Measurements from ENCODE around the gene ZDHHC21.

ZDHHC21 gene

DNA sequence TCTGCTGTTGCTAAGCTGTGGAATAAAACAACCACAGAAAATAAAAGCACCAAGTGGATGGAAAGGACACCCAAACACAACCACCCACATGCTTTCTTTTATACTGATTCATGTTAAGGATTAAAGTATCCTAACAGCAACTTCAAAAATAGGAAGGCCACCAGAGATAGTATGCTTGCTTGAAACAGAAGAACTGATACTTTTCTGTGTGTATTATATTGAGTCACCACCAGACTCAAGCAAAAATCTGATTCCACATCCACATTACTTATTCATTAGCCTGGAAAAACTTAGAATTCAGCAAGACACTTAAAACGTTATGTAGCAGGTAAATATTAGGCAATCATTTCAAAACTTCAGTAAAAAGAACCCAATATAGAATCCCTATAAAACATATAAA lies 52.3 kb downstream of the ZDHHC21 start:
- no peak for DNase-seq
- in situ Hi-C loops (cut with HindIII; ENCODE audit: low pct_ligation_motif_present, low pct_unique_long_range_greater_than_20kb, low sequenced_read_pairs) = no loop called here

DNA sequence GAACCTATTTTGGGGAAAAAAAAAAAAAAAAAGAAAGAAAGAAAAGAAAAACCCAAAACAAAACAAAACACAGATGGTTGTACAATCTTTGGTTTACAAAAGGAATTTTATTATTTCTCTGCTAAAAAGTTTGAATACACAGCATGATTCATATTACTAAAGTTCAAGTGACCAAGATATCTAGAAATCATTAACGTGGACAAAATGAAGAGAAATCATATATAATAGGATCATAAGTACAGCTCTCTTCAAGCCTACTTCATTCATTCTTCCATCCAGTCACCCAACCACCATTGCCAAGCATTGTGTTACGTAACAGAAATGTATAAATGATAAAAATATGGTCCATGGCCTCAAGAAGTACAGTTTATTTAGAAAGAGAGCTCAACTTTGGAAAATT lies 52.9 kb downstream of the ZDHHC21 start:
- DNase-seq = no peak
- in situ Hi-C loops (cut with HindIII; ENCODE audit: low pct_ligation_motif_present, low pct_unique_long_range_greater_than_20kb, low sequenced_read_pairs) = no loop called here

DNA sequence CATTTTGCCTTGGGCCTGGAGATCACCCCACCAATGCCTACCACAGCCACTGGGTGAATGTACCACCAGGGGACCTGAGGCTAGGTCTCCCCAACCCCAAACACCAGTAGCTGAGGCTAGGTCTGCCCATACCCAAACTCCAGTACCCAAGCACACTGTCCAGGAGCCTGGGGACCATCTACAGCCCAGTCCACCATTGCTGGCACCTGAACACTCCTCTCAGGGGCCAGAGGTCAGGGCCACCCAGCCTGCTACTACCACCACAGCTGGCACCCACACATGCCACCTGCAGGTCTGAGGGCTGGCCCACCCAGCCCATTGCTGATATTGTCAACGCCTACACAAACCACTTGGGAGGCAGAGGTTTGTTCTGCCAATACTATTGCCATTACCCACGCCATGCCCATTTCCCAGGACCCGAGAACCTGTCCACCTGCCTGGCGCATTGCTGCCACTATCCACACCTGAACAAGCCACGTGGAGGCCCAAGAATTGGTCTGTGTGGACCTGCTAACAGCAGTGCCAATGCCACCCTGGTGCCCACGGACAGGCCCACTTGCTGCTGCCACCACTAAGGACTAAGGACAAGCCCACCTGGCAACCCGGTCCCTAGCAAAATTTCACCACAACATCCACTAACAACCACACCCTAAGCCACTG lies 59.2 kb downstream of the ZDHHC21 start:
- DNase-seq = no peak
- in situ Hi-C loops (cut with HindIII; ENCODE audit: low pct_ligation_motif_present, low pct_unique_long_range_greater_than_20kb, low sequenced_read_pairs) = no loop called here

DNA sequence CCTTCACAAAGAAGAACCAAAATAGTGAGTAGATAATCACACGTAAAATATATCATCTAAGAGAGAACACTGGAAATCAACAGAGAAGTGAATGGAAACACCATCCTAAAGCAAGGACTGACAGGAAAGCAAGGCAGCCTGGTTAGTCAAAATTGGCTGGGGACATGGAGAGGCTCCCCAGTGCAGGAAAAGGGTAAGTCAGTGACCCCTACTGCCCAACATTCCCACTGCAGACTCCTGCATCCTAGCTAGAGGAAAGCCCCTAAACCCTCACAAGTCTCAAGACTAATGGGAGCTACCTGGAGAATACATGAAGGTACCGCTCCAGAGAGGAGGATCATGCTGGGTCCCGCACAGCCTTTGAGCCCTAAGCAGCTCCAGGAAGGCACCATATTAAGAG lies 60.1 kb downstream of the ZDHHC21 start:
- no peak for DNase-seq
- in situ Hi-C loops (cut with HindIII; ENCODE audit: low pct_ligation_motif_present, low pct_unique_long_range_greater_than_20kb, low sequenced_read_pairs) = no loop called here

DNA sequence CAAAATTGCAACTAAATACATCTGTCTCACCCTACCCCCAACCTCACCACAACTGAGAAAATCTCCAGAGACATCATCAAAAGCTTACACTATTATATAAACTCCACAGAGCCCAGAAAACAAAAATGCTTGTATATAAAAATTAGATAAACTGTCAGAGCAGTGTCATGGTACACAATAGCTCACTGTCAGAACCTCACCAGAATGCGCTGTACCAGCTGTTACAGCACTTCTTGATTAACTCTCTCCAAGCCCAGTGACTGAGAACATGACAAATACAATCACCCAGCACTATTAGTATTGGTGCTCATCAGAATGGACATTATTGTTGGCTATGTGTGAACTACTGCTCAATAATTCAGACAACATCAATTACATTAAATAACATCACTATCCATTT lies 65.7 kb downstream of the ZDHHC21 start:
- DNase-seq = no peak
- in situ Hi-C loops (cut with HindIII; ENCODE audit: low pct_ligation_motif_present, low pct_unique_long_range_greater_than_20kb, low sequenced_read_pairs) = no loop called here

DNA sequence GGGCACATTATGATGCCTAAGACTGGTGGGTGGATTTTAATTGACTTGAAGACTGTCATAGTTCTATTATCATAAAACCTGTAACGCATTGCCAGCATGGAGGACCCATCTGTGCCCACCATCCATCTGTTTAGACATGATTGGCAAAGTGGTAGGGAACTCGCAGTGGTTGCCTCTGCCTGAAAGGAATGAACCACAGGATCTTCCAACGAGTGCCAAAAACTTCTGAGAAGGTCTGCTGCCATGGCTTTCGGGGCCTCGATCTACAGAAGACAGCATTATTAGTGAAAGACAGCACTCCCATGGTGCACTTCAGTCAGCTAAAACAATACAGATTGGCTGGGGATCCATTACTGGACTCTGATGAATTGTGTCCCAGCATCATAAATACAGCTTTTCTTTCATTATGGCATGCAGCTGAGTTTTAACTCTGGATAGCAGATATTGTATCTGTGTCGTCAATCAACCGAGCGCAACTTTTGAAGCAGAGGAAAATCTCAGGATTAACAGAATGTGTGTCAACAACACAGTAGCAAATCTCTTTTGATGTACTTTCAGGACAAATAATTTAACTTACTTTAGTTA lies 74.3 kb downstream of the ZDHHC21 start:
- in situ Hi-C loops (cut with HindIII; ENCODE audit: low pct_ligation_motif_present, low pct_unique_long_range_greater_than_20kb, low sequenced_read_pairs) = no loop called here
- no peak for DNase-seq

DNA sequence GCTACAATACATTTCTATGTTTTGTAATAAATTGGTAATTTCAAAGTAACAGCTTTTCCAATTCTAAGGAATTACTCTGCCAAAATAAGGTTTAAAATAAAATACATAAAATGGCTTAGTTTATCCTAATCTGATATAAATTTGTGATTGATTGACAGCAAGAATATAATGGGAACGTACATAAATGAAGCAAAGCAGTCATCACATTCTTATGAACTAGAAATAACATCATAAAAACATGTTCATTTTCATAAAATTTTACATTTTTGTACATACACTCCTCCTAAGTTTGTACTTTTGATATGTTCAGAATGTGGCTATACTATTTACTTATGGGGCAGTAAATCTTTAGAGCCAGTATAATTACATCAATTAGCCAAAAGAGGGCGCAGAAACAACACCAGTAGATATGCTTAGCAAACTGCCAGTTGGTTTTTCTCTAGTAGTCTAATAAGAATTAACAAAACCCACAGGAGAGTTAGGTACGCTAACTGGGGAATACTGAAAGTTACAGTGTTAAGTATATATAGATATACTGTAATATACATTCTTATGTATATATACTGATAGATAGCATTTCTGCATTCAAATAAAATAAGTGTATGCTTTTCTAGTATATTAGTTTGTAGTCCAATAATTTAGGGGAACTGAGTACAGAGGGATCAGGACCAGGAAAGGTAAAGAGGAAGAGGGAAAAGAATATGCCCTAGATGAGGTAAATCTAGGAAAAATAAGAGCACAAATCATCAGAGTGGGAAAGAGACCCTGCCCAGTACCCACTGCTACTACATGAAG lies 76.8 kb downstream of the ZDHHC21 start:
- DNase-seq = peak; percentile 56
- in situ Hi-C loops (cut with HindIII; ENCODE audit: low pct_ligation_motif_present, low pct_unique_long_range_greater_than_20kb, low sequenced_read_pairs) = no loop called here

DNA sequence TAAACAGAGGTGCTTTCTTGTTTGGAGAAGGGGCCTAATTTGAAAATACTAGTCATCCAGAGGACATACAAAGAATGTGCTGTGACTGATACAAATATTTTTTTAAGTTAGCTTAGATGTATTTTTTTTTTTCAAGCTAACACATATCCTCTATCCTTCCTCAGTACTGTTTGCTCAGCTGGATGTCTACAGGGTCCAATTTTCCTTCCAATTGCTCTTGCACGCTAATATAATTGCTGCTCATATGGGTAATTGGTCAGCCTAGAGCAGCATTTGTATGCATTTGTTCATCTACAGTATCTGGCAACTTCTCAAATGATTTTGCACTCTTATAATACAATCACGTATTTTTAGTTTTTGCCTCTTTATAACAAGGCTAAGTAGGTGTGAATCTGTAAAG lies 84.7 kb downstream of the ZDHHC21 start:
- in situ Hi-C loops (cut with HindIII; ENCODE audit: low pct_ligation_motif_present, low pct_unique_long_range_greater_than_20kb, low sequenced_read_pairs) = no loop called here
- no peak for DNase-seq

DNA sequence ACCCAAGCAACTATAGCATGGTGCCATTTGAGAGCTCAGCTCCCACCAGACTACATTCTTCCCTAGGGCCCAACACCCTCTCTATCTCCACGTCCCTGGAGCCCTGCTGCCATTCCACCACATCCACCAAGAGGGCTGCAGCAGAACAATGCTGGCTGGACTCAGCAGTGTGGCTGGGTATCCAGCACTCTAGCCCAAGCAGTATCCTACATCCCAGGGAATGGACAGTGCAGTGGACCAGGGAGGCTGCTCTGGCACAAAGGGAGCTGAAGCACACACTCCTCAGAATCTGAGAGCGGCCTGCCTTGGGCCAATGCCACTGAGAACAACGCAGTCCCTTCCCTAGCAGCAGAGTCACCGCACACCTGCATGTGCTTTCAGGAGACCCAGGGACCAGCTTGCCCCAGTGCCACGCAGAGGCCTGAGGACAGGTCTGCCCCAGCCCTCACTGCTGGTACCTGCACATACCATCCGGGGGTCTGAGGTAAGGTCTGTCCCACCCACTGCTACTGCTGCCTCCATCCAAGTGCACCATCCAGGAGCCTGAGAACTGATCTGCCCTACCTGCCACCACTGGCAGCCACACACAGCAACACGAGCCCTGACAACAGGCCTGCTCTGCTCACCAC lies 95.9 kb downstream of the ZDHHC21 start:
- in situ Hi-C loops (cut with HindIII; ENCODE audit: low pct_ligation_motif_present, low pct_unique_long_range_greater_than_20kb, low sequenced_read_pairs) = no loop called here
- DNase-seq = no peak

DNA sequence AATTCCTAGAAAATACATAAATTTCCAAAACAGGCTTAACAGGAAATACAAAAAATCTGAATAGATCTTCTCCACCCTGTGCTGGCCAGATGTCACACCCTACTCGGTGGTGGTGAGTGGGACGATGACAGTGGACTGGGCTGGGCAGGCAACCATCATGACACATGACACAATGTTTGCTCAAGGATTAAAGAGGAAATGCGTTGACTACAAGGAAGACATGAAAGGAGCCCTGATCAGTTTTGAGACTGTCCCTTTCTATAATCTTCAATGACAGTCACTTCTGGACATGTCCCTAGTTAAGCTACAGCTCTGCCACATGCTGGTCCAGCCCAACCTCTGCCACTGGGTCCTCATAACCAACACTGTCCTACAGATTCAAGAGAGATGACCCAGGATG lies 99.8 kb downstream of the ZDHHC21 start:
- in situ Hi-C loops (cut with HindIII; ENCODE audit: low pct_ligation_motif_present, low pct_unique_long_range_greater_than_20kb, low sequenced_read_pairs) = no loop called here
- DNase-seq = no peak

DNA sequence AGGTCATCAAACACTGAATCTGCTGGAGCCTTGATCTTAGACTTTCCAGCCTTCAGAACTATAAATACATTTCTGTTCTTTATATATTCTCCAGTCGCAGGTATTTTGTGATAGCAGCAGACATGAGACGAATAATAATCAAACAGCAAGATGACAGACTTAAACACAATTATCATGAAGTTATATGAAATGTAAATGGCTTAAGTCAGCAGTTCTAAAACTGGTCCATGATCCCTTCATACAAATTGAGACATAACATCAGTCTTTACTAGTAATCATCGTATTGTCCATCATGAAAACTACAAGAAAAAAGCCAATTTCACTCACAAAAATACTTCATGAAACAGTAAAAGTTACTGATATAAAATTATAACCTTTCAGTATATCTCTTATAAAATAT lies 101.8 kb downstream of the ZDHHC21 start:
- in situ Hi-C loops (cut with HindIII; ENCODE audit: low pct_ligation_motif_present, low pct_unique_long_range_greater_than_20kb, low sequenced_read_pairs) = no loop called here
- DNase-seq = no peak

DNA sequence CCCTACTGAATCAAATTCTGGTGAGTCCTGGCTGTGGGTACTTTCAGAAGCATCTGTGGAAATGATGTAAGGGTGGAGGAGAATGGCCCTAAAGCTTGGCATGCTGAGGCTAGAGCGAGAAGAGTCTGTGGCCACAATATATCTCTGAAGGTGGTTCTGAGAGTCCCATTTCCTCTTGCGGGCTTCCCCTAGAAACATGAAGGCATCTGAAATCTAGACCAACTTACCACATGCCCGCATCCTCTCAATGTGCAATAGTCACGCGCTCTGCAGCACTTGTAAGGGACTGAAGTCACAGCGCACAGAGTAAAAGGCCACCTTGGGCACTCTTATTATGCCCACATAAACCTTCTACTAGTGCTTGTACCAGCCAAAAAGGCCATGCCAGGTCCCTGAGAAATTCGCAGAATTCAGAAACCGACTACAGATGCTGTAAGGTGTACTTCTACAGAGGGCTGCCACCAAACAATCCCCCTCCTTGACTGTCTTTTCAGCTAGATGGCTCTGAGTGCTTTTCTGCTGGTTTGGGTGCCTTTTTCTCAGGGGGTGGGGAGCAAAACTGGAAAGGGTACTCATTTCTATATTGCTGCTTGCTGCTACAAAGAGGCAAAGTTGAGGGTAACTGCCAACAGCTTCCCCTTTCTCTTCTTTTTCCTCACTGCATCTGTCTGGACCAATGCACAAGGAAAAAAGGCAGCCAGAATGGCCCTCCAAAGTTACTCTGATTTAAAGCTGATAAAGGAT lies 107.3 kb downstream of the ZDHHC21 start:
- DNase-seq = no peak
- in situ Hi-C loops (cut with HindIII; ENCODE audit: low pct_ligation_motif_present, low pct_unique_long_range_greater_than_20kb, low sequenced_read_pairs) = no loop called here

DNA sequence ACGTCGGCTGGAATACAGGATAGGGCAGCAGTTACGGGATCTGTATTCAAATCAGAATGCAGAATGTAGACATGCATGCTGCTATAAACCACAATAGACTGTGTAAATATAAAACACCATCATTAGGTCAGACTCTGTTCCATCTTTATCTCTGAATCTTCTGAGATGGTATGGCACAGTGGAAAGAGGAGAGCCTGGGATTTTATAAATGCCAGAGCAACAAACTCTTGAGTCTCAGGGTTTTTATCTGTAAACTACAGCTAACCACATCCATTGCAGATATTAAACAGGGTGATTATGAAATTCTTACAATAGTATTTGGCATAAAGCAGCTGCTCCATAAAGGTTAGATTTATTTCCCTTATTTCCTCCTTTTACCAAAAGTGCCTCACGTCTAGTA lies 108.7 kb downstream of the ZDHHC21 start:
- no peak for DNase-seq
- in situ Hi-C loops (cut with HindIII; ENCODE audit: low pct_ligation_motif_present, low pct_unique_long_range_greater_than_20kb, low sequenced_read_pairs) = no loop called here

DNA sequence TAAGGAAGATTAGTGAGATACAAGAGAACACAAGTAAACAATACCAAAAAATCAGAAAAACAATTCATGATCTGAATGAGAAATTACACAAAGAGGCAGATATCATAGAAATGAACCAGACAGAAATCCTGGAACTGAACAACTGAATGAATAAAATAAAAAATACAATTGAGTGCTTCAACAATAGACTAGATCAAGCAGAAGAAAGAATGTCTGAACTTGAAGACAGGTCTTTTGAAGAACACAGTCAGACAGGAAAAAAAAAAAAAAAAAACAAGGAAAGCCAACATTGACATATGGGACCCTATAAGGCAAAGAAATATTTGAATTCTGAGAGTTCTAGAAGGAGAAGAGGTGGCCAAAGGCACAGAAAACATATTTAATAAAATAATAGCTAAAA lies 115.2 kb downstream of the ZDHHC21 start:
- in situ Hi-C loops (cut with HindIII; ENCODE audit: low pct_ligation_motif_present, low pct_unique_long_range_greater_than_20kb, low sequenced_read_pairs) = no loop called here
- no peak for DNase-seq

DNA sequence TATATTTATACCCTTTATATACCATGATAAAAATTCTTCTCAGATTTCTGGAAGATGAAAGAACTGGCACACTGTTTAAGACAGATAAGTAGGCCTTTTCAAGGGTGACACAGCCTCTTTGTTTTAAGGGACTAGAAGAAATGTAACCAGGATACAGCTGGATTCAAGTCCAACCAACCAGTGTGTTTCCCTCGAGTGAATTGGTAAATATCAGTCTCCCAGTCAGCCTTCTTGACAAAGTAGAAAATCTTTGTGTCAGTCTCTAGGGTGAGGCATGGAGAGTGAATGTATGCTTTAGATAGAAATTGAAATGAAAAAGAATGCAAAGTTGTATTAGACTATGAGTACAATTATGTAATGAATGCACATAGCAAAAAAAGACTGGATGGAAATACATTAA lies 119.1 kb downstream of the ZDHHC21 start:
- in situ Hi-C loops (cut with HindIII; ENCODE audit: low pct_ligation_motif_present, low pct_unique_long_range_greater_than_20kb, low sequenced_read_pairs) = no loop called here

DNA sequence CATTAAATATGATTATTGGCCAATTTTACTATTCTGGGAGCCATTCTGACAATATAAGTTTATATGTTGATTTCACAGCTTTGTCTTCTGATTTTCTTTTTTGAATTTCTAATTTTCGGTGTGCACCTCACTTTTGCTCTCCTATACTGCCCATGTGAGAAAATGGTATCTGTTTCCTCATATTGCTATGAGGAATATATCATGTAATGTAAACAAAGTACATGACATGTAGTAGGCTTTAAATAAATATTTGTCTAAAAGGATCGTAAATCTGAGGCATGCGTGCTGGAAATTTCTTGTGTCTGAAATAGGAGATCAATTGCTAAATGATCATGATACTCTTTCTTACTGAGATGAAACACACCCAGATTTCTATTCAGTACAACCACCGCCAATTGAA lies 119.9 kb downstream of the ZDHHC21 start:
- no peak for DNase-seq
- in situ Hi-C loops (cut with HindIII; ENCODE audit: low pct_ligation_motif_present, low pct_unique_long_range_greater_than_20kb, low sequenced_read_pairs) = no loop called here

More for the DNA sequence above, 119.1 kb downstream of the ZDHHC21 start:
- no peak for DNase-seq

DNA sequence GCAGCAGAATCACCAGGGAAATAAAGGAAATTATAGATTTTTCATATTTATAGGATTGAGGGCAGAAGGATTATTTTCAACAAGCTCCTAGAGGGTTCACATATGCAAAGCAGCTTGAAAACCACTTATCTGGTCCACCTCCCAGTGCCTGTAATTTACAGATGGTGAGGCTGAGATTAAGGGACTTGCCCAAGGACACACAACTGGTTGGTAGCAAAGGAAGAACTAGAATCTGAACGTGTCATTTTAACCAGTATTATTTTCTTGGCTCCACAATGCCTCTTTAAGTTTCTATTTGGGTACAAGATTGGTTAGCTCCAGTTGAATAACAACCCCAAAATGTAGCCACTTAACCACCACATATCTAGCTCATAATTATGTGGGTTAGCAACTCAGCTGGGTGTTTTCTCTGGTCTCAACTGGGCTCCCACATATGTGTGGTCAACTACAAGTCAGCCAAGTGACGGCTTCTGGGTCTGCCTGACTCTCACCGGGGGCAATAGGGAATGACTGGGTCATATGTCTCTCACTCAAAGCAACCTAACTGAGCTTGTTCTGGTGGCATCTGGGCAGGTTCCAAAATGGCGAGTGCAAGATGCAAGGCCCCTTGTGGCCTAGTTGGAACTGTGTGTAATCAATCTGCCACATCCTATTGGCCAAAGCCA lies 127.7 kb downstream of the ZDHHC21 start:
- in situ Hi-C loops (cut with HindIII; ENCODE audit: low pct_ligation_motif_present, low pct_unique_long_range_greater_than_20kb, low sequenced_read_pairs) = no loop called here
- DNase-seq = no peak

DNA sequence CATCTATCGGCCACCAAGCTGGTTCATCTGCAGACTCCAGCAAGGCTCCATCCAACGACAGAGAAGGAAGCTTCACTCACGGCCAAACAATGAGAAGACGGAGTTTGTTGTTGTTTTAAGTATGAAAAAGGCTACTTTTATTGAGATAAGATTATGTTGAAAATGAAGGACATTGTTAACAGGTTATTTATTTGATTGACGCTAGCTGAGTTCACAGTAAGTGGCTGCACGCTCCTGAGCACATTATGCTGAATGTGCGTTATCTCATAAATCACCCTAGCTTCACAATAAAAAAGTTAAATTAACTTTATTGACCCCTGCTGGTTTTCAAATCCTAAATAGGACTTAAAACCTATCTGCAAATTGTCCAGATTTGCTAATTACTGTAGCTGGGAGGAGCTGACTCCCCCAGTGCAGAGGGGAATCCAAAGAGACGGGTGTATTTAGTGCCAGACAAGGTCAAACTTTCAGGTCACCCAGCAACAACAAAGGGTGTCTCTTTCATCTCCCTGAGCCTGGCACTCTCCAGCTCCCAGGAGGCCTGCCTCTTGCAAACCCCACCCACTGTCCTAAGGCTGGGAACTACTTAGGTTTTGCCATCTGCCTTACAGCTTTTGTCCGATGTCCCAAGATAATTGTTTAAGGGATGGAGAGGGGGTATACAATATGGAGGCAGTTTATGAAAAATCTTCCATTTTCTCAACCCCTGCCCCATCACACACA lies 129.2 kb downstream of the ZDHHC21 start:
- in situ Hi-C loops (cut with HindIII; ENCODE audit: low pct_ligation_motif_present, low pct_unique_long_range_greater_than_20kb, low sequenced_read_pairs) = no loop called here

More for the DNA sequence above, 129.2 kb downstream of the ZDHHC21 start:
- no peak for DNase-seq

Data from ACHN (cell line).